Hepatocyte (in vitro differentiated cells): ENCODE measurements around the gene IL4I1. TPM values are rescaled to one million over a fixed set of nuclear protein-coding genes. Genes with fewer than 3 reads are reported as not detected.
"Not testable (repeated sequence)": the region's sequence is repeated elsewhere in the genome, so short reads cannot be mapped to it uniquely, and the experiment has no call there.

Source experiments
- DNase-seq: peaks from one replicate; pipeline ENCODE4 v3.0.0-alpha.2; 2016; ENCODE audit warnings: low spot score
- H2AFZ ChIP-seq: fragments of 200-600 bp; sonication (generic); 2 replicates; pipeline ENCODE4 v1.6.0; 2016; ENCODE audit warnings: antibody characterized with exemption, mild to moderate bottlenecking
- H3K27ac ChIP-seq: fragments of 200-600 bp; sonication (generic); 2 replicates; pipeline ENCODE4 v1.5.1; 2016; ENCODE audit warnings: mild to moderate bottlenecking
- H3K27me3 ChIP-seq: fragments of 200-600 bp; sonication (generic); 2 replicates; pipeline ENCODE4 v1.6.1; 2016
- H3K36me3 ChIP-seq: fragments of 200-600 bp; sonication (generic); replicated peaks from 2 replicates; pipeline ENCODE4 v1.5.1; 2016; ENCODE audit warnings: low read depth; ENCODE audit not compliant: insufficient read depth
- H3K4me1 ChIP-seq: fragments of 200-600 bp; sonication (generic); 2 replicates; pipeline ENCODE4 v1.5.1; 2016; ENCODE audit warnings: mild to moderate bottlenecking, moderate library complexity; ENCODE audit not compliant: insufficient read depth
- H3K4me2 ChIP-seq: fragments of 200-600 bp; sonication (generic); 2 replicates; pipeline ENCODE4 v1.6.0; 2016
- H3K4me3 ChIP-seq: fragments of 200-600 bp; sonication (generic); 2 replicates; pipeline ENCODE4 v1.5.1; 2016; ENCODE audit warnings: mild to moderate bottlenecking
- H3K79me2 ChIP-seq: fragments of 200-600 bp; sonication (generic); 2 replicates; pipeline ENCODE4 v1.6.0; 2017; ENCODE audit warnings: mild to moderate bottlenecking
- H3K9me2 ChIP-seq: fragments of 200-600 bp; sonication (generic); replicated peaks from 2 replicates; pipeline ENCODE4 v1.6.0; 2017; ENCODE audit warnings: mild to moderate bottlenecking; ENCODE audit not compliant: insufficient read depth
- H3K9me3 ChIP-seq: fragments of 200-600 bp; sonication (generic); 2 replicates; pipeline ENCODE4 v1.5.1; 2016; ENCODE audit warnings: low read depth, mild to moderate bottlenecking
- H4K20me1 ChIP-seq: fragments of 200-600 bp; sonication (generic); 2 replicates; pipeline ENCODE4 v1.6.0; 2016; ENCODE audit warnings: mild to moderate bottlenecking; ENCODE audit not compliant: insufficient read depth, poor library complexity, severe bottlenecking
- CTCF ChIP-seq: fragments of 200-600 bp; sonication (generic); IDR thresholded peaks from 2 replicates; pipeline ENCODE4 v1.5.1; 2016; ENCODE audit warnings: antibody characterized with exemption, mild to moderate bottlenecking; ENCODE audit not compliant: poor library complexity
- EZH2 ChIP-seq: fragments of 200-600 bp; sonication (generic); IDR thresholded peaks from 2 replicates; pipeline ENCODE4 v1.6.1; 2016; ENCODE audit warnings: antibody characterized with exemption, mild to moderate bottlenecking, borderline replicate concordance
- EZH2phosphoT487 ChIP-seq: fragments of 200-600 bp; sonication (generic); IDR thresholded peaks from one replicate; pipeline ENCODE4 v1.6.1; 2018; ENCODE audit warnings: antibody characterized with exemption, mild to moderate bottlenecking, low read depth, moderate library complexity; ENCODE audit not compliant: unreplicated experiment, severe bottlenecking
- WGBS: methylation state at CpG from one replicate; pipeline ENCODE4 v1.1.6; 2016; ENCODE audit warnings: low lambda C conversion rate; ENCODE audit errors: missing lambda C conversion rate; 5-methylcytosine and 5-hydroxymethylcytosine counted together
- polyA plus RNA-seq: library from polyadenylated mRNA; unstranded; fragments of >200 nt; fragmentation: Nextera tagmentation; extraction: Ambion mirVana; gene quantifications from 2 replicates; pipeline ENCODE4 v1.2.1, GENCODE V29; 2016
- total RNA-seq: library from RNA; depleted of rRNA; stranded (reverse); fragments of >200 nt; gene quantifications from 2 replicates; pipeline ENCODE4 v1.2.3, GENCODE V29; 2014

Gene IL4I1
- total and polyA plus RNA-seq, 2 experiments from 2014 or later = 0.33 to 0.60 TPM

- no peaks in the 10 kb centered on the region for H3K9me3 ChIP-seq
- H2AFZ ChIP-seq = no peak overlapping the region
- H3K4me2 ChIP-seq = no peak overlapping the region
- peaks cover 3% of the 10 kb centered on the region for H4K20me1 ChIP-seq
- peaks cover 8% of the 10 kb centered on the region for H3K4me1 ChIP-seq
- peaks cover 76% of the 10 kb centered on the region for H3K79me2 ChIP-seq
- H3K27me3 ChIP-seq = no peaks in the 10 kb centered on the region
- 97% methylated on average over 5 of the region's 5 CpGs for WGBS
- H3K27ac ChIP-seq = no peak overlapping the region
- H3K4me3 ChIP-seq = no peak overlapping the region
- no peak for DNase-seq
- TF ChIP-seq EZH2 (no peak), CTCF (no peak), EZH2phosphoT487 (no peak)
- H3K36me3 ChIP-seq = no peaks in the 10 kb centered on the region
- H3K9me2 ChIP-seq = no peaks in the 10 kb centered on the region
These were observed 28.8 kb upstream of the IL4I1 start for GRCh38 chr19:49925486-49925885.

- H3K4me3 ChIP-seq, H3K36me3 ChIP-seq, H4K20me1 ChIP-seq, H2AFZ ChIP-seq, H3K4me1 ChIP-seq, H3K9me3 ChIP-seq, H3K9me2 ChIP-seq, H3K27me3 ChIP-seq, H3K4me2 ChIP-seq, H3K27ac ChIP-seq, DNase-seq: not testable (repeated sequence)
- H3K79me2 ChIP-seq = peaks cover 83% of the 10 kb centered on the region
- 97% methylated on average over 12 of the region's 13 CpGs for WGBS
These were observed 28.2 kb upstream of the IL4I1 start for GRCh38 chr19:49924881-49925210.

GRCh38 chr19:49924004-49924880 is 27.6 kb upstream of the IL4I1 start:
- peaks cover 8% of the 10 kb centered on the region for H3K4me1 ChIP-seq
- no peak overlapping the region for H2AFZ ChIP-seq
- no peak overlapping the region for H3K27ac ChIP-seq
- peaks cover 5% of the 10 kb centered on the region for H4K20me1 ChIP-seq
- H3K9me3 ChIP-seq = no peaks in the 10 kb centered on the region
- TF ChIP-seq EZH2 (no peak), CTCF (no peak), EZH2phosphoT487 (no peak)
- no peak overlapping the region for H3K4me3 ChIP-seq
- DNase-seq = no peak
- H3K9me2 ChIP-seq = no peaks in the 10 kb centered on the region
- peaks cover 88% of the 10 kb centered on the region for H3K79me2 ChIP-seq
- WGBS = 94% methylated on average over 22 of the region's 25 CpGs
- H3K36me3 ChIP-seq = no peaks in the 10 kb centered on the region
- no peaks in the 10 kb centered on the region for H3K27me3 ChIP-seq
- H3K4me2 ChIP-seq = no peak overlapping the region

- peaks cover 93% of the 10 kb centered on the region for H3K79me2 ChIP-seq
- H3K27ac ChIP-seq = no peak overlapping the region
- TF ChIP-seq CTCF (no peak), EZH2phosphoT487 (no peak), EZH2 (no peak)
- H4K20me1 ChIP-seq = peaks cover 5% of the 10 kb centered on the region
- no peaks in the 10 kb centered on the region for H3K9me3 ChIP-seq
- H3K36me3 ChIP-seq = no peaks in the 10 kb centered on the region
- no peak for DNase-seq
- H3K27me3 ChIP-seq = no peaks in the 10 kb centered on the region
- H2AFZ ChIP-seq = no peak overlapping the region
- H3K4me2 ChIP-seq = no peak overlapping the region
- no peak overlapping the region for H3K4me3 ChIP-seq
- 95% methylated on average over 31 of the region's 31 CpGs for WGBS
- H3K4me1 ChIP-seq = peaks cover 8% of the 10 kb centered on the region
- H3K9me2 ChIP-seq = no peaks in the 10 kb centered on the region
These were observed 26.6 kb upstream of the IL4I1 start for GRCh38 chr19:49923055-49924003.
